Gastrocnemius medialis (tissue), 4 donors: ENCODE data around the gene TOPAZ1. TPM values are rescaled to one million over a fixed set of nuclear protein-coding genes. Genes with fewer than 3 reads are reported as not detected.

Experiments used
- ATAC-seq, 2 donors: fragments of 150-250 bp; one replicate each; pipeline ENCODE4 v1.9.1; 2016
- DNase-seq, 2 donors: peaks; one replicate each; pipeline ENCODE4 v3.0.0-alpha.2; 2019
- H3K27ac ChIP-seq, 4 donors: fragments of 200-600 bp; sonication (generic); 1 replicate in 1 of 4; 2 replicates in 3 of 4; pipeline ENCODE4 v1.5.1; 2016 to 2018; ENCODE audit warnings: mild to moderate bottlenecking in 2 of 4, moderate library complexity in 1 of 4
- H3K27me3 ChIP-seq, 3 donors: fragments of 200-600 bp; sonication (generic) in 2 of 3; 1 replicate in 1 of 3; 2 replicates in 2 of 3; pipeline versions ENCODE4 v1.5.1 to v1.6.0; 2016 to 2019; ENCODE audit warnings: mild to moderate bottlenecking in 1 of 3, moderate library complexity in 1 of 3
- H3K36me3 ChIP-seq, 2 donors: fragments of 200-600 bp; sonication (generic) in 1 of 2; one replicate each; pipeline ENCODE4 v1.5.1; 2017 to 2018
- H3K4me1 ChIP-seq, 2 donors: fragments of 200-600 bp; sonication (generic) in 1 of 2; one replicate each; pipeline ENCODE4 v1.5.1; 2016 to 2017; ENCODE audit warnings: mild to moderate bottlenecking in 2 of 2
- H3K4me3 ChIP-seq, 4 donors: fragments of 200-600 bp; sonication (generic) in 3 of 4; 1 replicate in 1 of 4; 2 replicates in 3 of 4; pipeline ENCODE4 v1.5.1; 2016 to 2019; ENCODE audit warnings: mild to moderate bottlenecking in 2 of 4
- H3K9me3 ChIP-seq, 3 donors: fragments of 200-600 bp; sonication (generic) in 2 of 3; 1 replicate in 1 of 3; 2 replicates in 2 of 3; pipeline ENCODE4 v1.5.1; 2016 to 2019
- CTCF ChIP-seq, 5 experiments: fragments of 450-650 bp in 3 of 5; fragments of 200-600 bp in 2 of 5; sonication (generic) in 2 of 5; IDR thresholded peaks in 4 of 5; conservative IDR thresholded peaks in 1 of 5; 1 replicate in 4 of 5; 2 replicates in 1 of 5; pipeline ENCODE4 v1.5.1; 2016 to 2019; ENCODE audit warnings: antibody characterized with exemption in 5 of 5, mild to moderate bottlenecking in 3 of 5, moderate library complexity in 3 of 5
- POLR2A ChIP-seq, 2 donors: fragments of 450-650 bp; IDR thresholded peaks; one replicate each; pipeline ENCODE4 v1.6.1; 2017; ENCODE audit warnings: antibody characterized with exemption in 2 of 2, mild to moderate bottlenecking in 2 of 2, moderate library complexity in 2 of 2
- in situ Hi-C, 4 donors: fragments of 200-750 bp; cut with MboI; loops; one replicate each; pipeline versions ENCODE4 v1.15.0 to v1.8.0; 2017; ENCODE audit warnings: low sequenced_read_pairs in 4 of 4
- intact Hi-C: fragments of 100-400 bp; cut with DNase I; formaldehyde crosslinking; loops from one replicate; pipeline ENCODE4 v1.15.1; 2023; ENCODE audit warnings: low total_unique reads
- total RNA-seq, 4 donors: library from RNA; depleted of rRNA; stranded (reverse); fragments of >200 nt; gene quantifications; one replicate each; pipeline versions ENCODE4 v1.1.0 to v1.2.3, GENCODE V29; 2016

The TOPAZ1 gene
- total RNA-seq, 4 donors from 2014 or later, result not detected

- in situ Hi-C loops, result loop anchor here in 1 of 4 donors (25.0 kb wide), 1 partner anchor 163 kb away; no protein-coding TSS in a partner anchor
- no peak overlapping the region for H3K27ac ChIP-seq
- TF ChIP-seq POLR2A (IDR thresholded peaks at IDR 0.05), result no peak
- TF ChIP-seq CTCF (IDR thresholded peaks at IDR 0.05 in 4 of 5, conservative IDR thresholded peaks at IDR 0.05 in 1 of 5), result no peak
- H3K9me3 ChIP-seq, result no peaks in the 10 kb centered on the region
- H3K4me1 ChIP-seq, result peaks cover 8 to 19% of the 10 kb centered on the region in 2 donors
- no peak for ATAC-seq
- no peak for DNase-seq
- H3K27me3 ChIP-seq, result no peaks in the 10 kb centered on the region
- intact Hi-C loops, result no loop called here
- H3K4me3 ChIP-seq, result no peak overlapping the region
- no peaks in the 10 kb centered on the region for H3K36me3 ChIP-seq
These were observed 107.3 kb downstream of the TOPAZ1 start for GRCh38 chr3:44348993-44349392.

DNA sequence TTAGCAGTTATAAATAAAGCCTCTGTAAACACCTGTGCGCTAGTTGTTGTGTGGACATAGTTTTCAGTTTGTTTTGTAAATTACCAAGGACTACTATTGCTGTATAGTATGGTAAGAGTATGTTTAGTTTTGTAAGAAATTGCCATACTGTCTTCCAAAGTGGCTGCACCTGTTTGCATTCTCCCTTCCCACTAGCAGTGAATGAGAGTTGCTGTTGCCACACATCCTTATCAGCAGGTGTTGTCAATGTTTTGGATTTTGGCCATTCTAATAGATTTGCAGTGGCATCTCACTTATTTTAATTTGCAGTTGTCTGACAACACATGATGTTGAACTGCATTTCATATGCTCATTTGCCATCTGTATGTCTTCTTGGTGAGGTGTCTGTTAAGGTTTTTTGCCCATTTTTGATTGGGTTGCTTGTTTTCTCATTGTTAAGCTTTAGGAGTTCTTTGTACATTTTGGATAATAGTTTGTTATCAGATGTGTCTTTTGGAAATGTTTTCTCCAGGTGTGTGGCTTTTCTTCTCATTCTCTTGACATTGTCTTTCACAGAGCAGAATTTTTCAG is 111.8 kb downstream of the TOPAZ1 start:
- Histone ChIP-seq H3K4me3 (no peak overlapping the region), H3K36me3 (peaks cover 0 to 5% of the 10 kb centered on the region in 2 donors), H3K27ac (peak overlapping the region in 2 of 4 donors; percentile 7 to 84), H3K27me3 (no peaks in the 10 kb centered on the region), H3K4me1 (peaks cover 31 to 36% of the 10 kb centered on the region in 2 donors), H3K9me3 (no peaks in the 10 kb centered on the region)
- DNase-seq (no peak), ATAC-seq (no peak)
- intact Hi-C loops, result no loop called here
- no peak for TF ChIP-seq POLR2A (IDR thresholded peaks at IDR 0.05)
- no peak for TF ChIP-seq CTCF (IDR thresholded peaks at IDR 0.05 in 4 of 5, conservative IDR thresholded peaks at IDR 0.05 in 1 of 5)
- in situ Hi-C loops, result no loop called here

DNA sequence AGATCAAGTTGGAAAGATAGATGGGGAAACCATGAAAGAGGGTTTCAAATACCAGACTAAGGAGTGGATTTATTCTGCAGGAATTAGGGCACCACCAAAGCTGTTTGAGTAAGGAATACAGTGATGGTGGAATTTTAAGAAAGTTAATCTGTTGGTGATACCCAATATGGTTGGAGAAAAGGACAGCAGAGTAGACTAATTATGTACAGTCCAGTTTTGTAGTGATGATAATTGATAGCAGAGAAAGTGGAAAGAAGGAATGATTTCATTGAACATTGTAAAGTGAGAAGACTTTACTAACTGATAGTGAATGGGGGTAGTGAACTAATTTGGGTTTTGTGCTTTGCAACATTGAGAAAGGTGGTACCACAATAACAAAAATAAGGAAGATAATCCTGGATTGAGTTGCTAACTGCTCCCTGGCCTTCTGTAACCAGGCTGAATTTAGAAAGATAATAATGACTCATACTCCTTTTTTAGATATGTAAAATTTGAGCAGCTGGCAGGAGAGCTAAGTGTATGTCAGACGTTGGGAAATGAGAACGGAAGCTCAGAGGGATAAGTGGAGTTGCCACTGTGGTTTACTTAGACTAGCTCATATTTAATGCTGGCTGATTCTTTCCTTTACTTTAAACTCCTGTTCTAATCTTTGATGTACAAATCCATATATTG is 113.8 kb downstream of the TOPAZ1 start:
- H3K27me3 ChIP-seq, result no peaks in the 10 kb centered on the region
- peak overlapping the region; percentile 82 to 89 (median 84) for H3K27ac ChIP-seq
- in situ Hi-C loops (no loop called here), intact Hi-C loops (loop anchor here (1.0 to 5.0 kb wide), 2 partner anchors 17 to 33 kb away; partner anchors contain the start of gene TCAIM)
- peak; percentile 100 for ATAC-seq
- no peak overlapping the region for H3K4me3 ChIP-seq
- TF ChIP-seq CTCF (IDR thresholded peaks at IDR 0.05 in 4 of 5, conservative IDR thresholded peaks at IDR 0.05 in 1 of 5), result no peak
- no peak for TF ChIP-seq POLR2A (IDR thresholded peaks at IDR 0.05)
- H3K4me1 ChIP-seq, result peaks cover 31 to 36% of the 10 kb centered on the region in 2 donors
- no peaks in the 10 kb centered on the region for H3K9me3 ChIP-seq
- H3K36me3 ChIP-seq, result peaks cover 0 to 6% of the 10 kb centered on the region in 2 donors
- DNase-seq, result peak; percentile 32 to 61

- ATAC-seq (no peak), DNase-seq (no peak)
- Histone ChIP-seq H3K4me1 (peaks cover 21 to 24% of the 10 kb centered on the region in 2 donors), H3K4me3 (no peak overlapping the region), H3K27ac (no peak overlapping the region), H3K36me3 (peaks cover 0 to 9% of the 10 kb centered on the region in 2 donors), H3K9me3 (no peaks in the 10 kb centered on the region), H3K27me3 (no peaks in the 10 kb centered on the region)
- intact Hi-C loops (loop anchor here (5.0 kb wide), 1 partner anchor 37 kb away; no protein-coding TSS in a partner anchor), in situ Hi-C loops (no loop called here)
- TF ChIP-seq POLR2A (IDR thresholded peaks at IDR 0.05), result no peak
- TF ChIP-seq CTCF (IDR thresholded peaks at IDR 0.05 in 4 of 5, conservative IDR thresholded peaks at IDR 0.05 in 1 of 5), result no peak
These were observed 117.6 kb downstream of the TOPAZ1 start for GRCh38 chr3:44359146-44359751.
